ENCODE data around the gene KLHL7. TPM values are rescaled to one million over a fixed set of nuclear protein-coding genes. Genes with fewer than 3 reads are reported as not detected.

The KLHL7 gene
- total and polyA plus RNA-seq, 2 donors (not counting 3 experiments of a cell fraction or from before 2014, with no cell fraction given), result 21.3 to 32.1 TPM

- Histone ChIP-seq H3K27me3 (ENCODE audit: control insufficient read depth in 2 of 2, insufficient read depth in 2 of 2, low read length in 2 of 2) (no peaks in the 10 kb centered on the region), H3K4me2 (ENCODE audit: insufficient read depth, low read length) (no peak overlapping the region), H3K9ac (replicated peaks; ENCODE audit: extremely low read depth, insufficient read depth, low read length) (no peak overlapping the region), H4K20me1 (replicated peaks; ENCODE audit: control insufficient read depth, extremely low read depth, insufficient read depth, low read length) (no peaks in the 10 kb centered on the region), H3K9me1 (replicated peaks; ENCODE audit: control insufficient read depth, extremely low read depth, insufficient read depth, low read length) (no peaks in the 10 kb centered on the region), H2AFZ (ENCODE audit: low read depth, low read length) (no peak overlapping the region), H3K4me1 (ENCODE audit: control insufficient read depth, extremely low read depth, insufficient read depth, low read length) (no peaks in the 10 kb centered on the region), H3K27ac (ENCODE audit: insufficient read depth, low read depth, low read length) (no peak overlapping the region), H3K4me3 (replicated peaks in 1 of 3; ENCODE audit: insufficient read depth in 1 of 3, low read depth in 1 of 3, low read length in 3 of 3) (no peak overlapping the region), H3K9me3 (replicated peaks; ENCODE audit: control insufficient read depth, insufficient read depth, low read length) (no peaks in the 10 kb centered on the region), H3K36me3 (ENCODE audit: control insufficient read depth in 2 of 2, extremely low read depth in 1 of 2, insufficient read depth in 2 of 2, low read length in 2 of 2) (peaks cover 0 to 3% of the 10 kb centered on the region in 2 experiments), H3K79me2 (ENCODE audit: control insufficient read depth, insufficient read depth, low read length) (no peaks in the 10 kb centered on the region)
- no TSS peak for BruUV-seq (replicated peaks)
- intact Hi-C loops (cut with micrococcal nuclease) (no loop called here), dilution Hi-C loops (cut with MboI; ENCODE audit: extremely low pct_ligation_motif_present, low sequenced_read_pairs) (no loop called here)
- ChIA-PET CTCF (interaction anchor here (2.0 kb wide), 1 partner anchor 23 kb away, joined by 5 read pairs; no protein-coding TSS in a partner anchor), POLR2A (no interaction called here)
- DNase-seq (ENCODE audit: low read depth, low spot score) (no peak), FAIRE-seq (no peak)
- TF ChIP-seq EZH2 (IDR thresholded peaks at IDR 0.05; ENCODE audit: borderline replicate concordance, low read depth, low read length, severe bottlenecking) (no peak), JUN (IDR thresholded peaks at IDR 0.05; ENCODE audit: borderline replicate concordance, insufficient read depth, insufficient read length, low read depth) (no peak), CTCF (IDR thresholded peaks at IDR 0.05; ENCODE audit: extremely low read depth in 1 of 2, insufficient read depth in 1 of 2, low read depth in 1 of 2, low read length in 2 of 2) (no peak), POLR2A (IDR thresholded peaks at IDR 0.05; ENCODE audit: low read depth, low read length) (no peak), GATA2 (IDR thresholded peaks at IDR 0.05; ENCODE audit: insufficient read depth, insufficient read length, low read depth, low read length) (no peak), FOS (IDR thresholded peaks at IDR 0.05; ENCODE audit: borderline replicate concordance, insufficient read depth, low read length) (no peak), POLR2AphosphoS5 (IDR thresholded peaks at IDR 0.05; ENCODE audit: insufficient read depth, low read depth, low read length) (no peak), MYC (IDR thresholded peaks at IDR 0.05; ENCODE audit: low read depth, low read length) (no peak)
- TF ChIP-seq, protein P1, sequence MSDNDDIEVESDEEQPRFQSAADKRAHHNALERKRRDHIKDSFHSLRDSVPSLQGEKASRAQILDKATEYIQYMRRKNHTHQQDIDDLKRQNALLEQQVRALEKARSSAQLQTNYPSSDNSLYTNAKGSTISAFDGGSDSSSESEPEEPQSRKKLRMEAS (IDR thresholded peaks at IDR 0.05; ENCODE audit: insufficient read depth, insufficient read length), result no peak
Observed at GRCh38 chr7:23161482-23161881, 55.9 kb downstream of the KLHL7 start.
